Thyroid gland (tissue), 4 donors: ENCODE data around the gene FADS6. TPM values are rescaled to one million over a fixed set of nuclear protein-coding genes. Genes with fewer than 3 reads are reported as not detected.

ENCODE experiments used
- DNase-seq, 2 donors: peaks; one replicate each; pipeline ENCODE4 v3.0.0-alpha.2; 2019
- H3K27ac ChIP-seq, 3 donors: fragments of 200-600 bp; sonication (generic); 1 replicate in 2 of 3; 2 replicates in 1 of 3; pipeline ENCODE4 v1.5.1; 2016 to 2019; ENCODE audit warnings: mild to moderate bottlenecking in 1 of 3, moderate library complexity in 1 of 3
- H3K27me3 ChIP-seq: fragments of 200-600 bp; sonication (generic); one replicate; pipeline ENCODE4 v1.5.1; 2019
- H3K36me3 ChIP-seq, 2 donors: fragments of 200-600 bp; sonication (generic); one replicate each; pipeline ENCODE4 v1.5.1; 2016 to 2019
- H3K4me1 ChIP-seq, 2 donors: fragments of 200-600 bp; sonication (generic); one replicate each; pipeline ENCODE4 v1.5.1; 2017 to 2019
- H3K4me3 ChIP-seq, 3 donors: fragments of 200-600 bp; sonication (generic); replicated peaks in 1 of 3; 1 replicate in 2 of 3; 2 replicates in 1 of 3; pipeline ENCODE4 v1.5.1; 2016; ENCODE audit warnings: mild to moderate bottlenecking in 1 of 3
- H3K9me3 ChIP-seq: fragments of 200-600 bp; sonication (generic); one replicate; pipeline ENCODE4 v1.5.1; 2017
- POLR2A ChIP-seq, 2 donors: fragments of 450-650 bp; IDR thresholded peaks; one replicate each; pipeline ENCODE4 v1.6.1; 2017; ENCODE audit warnings: antibody characterized with exemption in 2 of 2, mild to moderate bottlenecking in 2 of 2, moderate library complexity in 1 of 2
- WGBS, 2 donors: methylation state at CpG; one replicate each; pipeline ENCODE4 v1.1.5; 2017; 5-methylcytosine and 5-hydroxymethylcytosine counted together
- intact Hi-C: fragments of 100-400 bp; cut with DNase I; formaldehyde crosslinking; loops from one replicate; pipeline ENCODE4 v1.15.1; 2023
- total RNA-seq, 4 donors: library from RNA; depleted of rRNA; stranded (reverse); fragments of >200 nt; gene quantifications; one replicate each; pipeline ENCODE4 v1.2.3, GENCODE V29; 2016
- TF ChIP-seq, protein P1 (sequence below), 6 experiments: fragments of 200-600 bp in 3 of 6; fragments of 450-650 bp in 3 of 6; sonication (generic) in 3 of 6; IDR thresholded peaks; one replicate each; pipeline ENCODE4 v1.5.1; 2016 to 2019; ENCODE audit warnings: antibody characterized with exemption in 6 of 6, mild to moderate bottlenecking in 2 of 6, inconsistent platforms in 1 of 6, moderate library complexity in 1 of 6

The FADS6 gene
- total RNA-seq, 4 donors from 2014 or later: not detected

DNA sequence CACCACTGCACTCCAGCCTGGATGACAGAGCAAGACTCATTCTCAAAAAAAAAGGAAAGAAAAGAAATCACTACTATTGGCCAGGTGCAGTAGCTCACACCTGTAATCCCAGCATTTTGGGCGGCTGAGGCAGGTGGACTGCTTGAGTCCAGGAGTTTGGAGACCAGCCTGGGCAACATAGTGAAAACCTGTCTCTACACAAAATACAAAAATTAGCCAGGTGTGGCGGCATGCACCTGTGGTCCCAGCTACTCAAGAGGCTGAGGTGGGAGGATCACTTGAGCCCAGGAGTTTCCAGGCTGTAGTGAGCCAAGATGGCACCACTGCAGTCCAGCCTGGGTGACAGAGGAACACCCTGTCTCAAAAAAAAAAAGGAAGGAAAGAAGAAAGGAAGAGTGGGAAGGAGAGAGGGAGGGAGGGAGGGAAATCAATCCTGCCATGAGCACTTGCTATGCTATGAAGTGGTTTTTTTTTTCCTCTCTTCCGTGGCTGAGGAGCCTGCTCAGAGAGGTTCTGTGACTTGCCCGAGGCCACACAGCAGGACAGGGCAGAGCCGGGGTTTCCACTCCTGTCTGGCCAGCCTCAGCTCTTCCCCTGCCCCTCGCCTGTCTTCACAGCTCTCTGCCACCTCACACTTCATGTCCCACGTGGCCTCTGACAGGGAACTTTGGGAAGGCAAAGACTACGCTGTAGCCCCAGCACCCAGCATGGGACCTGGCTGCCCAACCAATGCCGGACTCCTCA, 44.6 kb downstream of the FADS6 start:
- Histone ChIP-seq H3K9me3 (no peaks in the 10 kb centered on the region), H3K36me3 (peaks cover 0 to 4% of the 10 kb centered on the region in 2 donors), H3K27ac (no peak overlapping the region), H3K4me1 (peaks cover 10 to 26% of the 10 kb centered on the region in 2 donors), H3K27me3 (no peaks in the 10 kb centered on the region), H3K4me3 (no peak overlapping the region)
- intact Hi-C loops: no loop called here
- no peak for TF ChIP-seq POLR2A (IDR thresholded peaks at IDR 0.05)
- TF ChIP-seq, protein P1, sequence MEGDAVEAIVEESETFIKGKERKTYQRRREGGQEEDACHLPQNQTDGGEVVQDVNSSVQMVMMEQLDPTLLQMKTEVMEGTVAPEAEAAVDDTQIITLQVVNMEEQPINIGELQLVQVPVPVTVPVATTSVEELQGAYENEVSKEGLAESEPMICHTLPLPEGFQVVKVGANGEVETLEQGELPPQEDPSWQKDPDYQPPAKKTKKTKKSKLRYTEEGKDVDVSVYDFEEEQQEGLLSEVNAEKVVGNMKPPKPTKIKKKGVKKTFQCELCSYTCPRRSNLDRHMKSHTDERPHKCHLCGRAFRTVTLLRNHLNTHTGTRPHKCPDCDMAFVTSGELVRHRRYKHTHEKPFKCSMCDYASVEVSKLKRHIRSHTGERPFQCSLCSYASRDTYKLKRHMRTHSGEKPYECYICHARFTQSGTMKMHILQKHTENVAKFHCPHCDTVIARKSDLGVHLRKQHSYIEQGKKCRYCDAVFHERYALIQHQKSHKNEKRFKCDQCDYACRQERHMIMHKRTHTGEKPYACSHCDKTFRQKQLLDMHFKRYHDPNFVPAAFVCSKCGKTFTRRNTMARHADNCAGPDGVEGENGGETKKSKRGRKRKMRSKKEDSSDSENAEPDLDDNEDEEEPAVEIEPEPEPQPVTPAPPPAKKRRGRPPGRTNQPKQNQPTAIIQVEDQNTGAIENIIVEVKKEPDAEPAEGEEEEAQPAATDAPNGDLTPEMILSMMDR (IDR thresholded peaks at IDR 0.05): no peak
- DNase-seq: peak; percentile 61 to 70
- WGBS, 2 donors: 64 to 69% methylated on average over 9 of the region's 9 CpGs

DNA sequence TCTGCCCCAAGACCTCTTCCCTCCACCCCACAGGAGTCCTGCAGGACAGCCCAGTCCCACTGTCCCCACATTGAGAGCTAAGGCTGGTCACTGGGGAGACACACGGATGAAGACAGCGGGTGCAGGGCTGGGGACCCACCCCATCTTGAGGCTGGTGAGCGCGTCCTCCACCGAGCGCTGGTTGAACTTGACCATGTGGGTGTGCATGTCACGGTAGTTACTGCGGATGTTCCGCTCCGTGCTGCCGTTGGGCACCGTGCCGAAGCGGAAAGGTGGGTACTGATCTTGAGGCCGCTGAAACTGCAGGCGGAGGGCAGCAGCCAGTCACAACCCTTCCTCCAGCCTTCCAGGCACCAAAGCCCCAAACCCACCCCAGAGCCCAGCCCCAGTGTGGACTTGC, 46.8 kb downstream of the FADS6 start:
- H3K36me3 ChIP-seq: peaks cover 0 to 4% of the 10 kb centered on the region in 2 donors
- H3K27me3 ChIP-seq: no peaks in the 10 kb centered on the region
- no peak overlapping the region for H3K27ac ChIP-seq
- intact Hi-C loops: no loop called here
- H3K4me1 ChIP-seq: peaks cover 9 to 28% of the 10 kb centered on the region in 2 donors
- no peak for DNase-seq
- H3K4me3 ChIP-seq: no peak overlapping the region
- WGBS, 2 donors: 93 to 94% methylated on average over 11 to 16 of the region's 16 CpGs
- H3K9me3 ChIP-seq: no peaks in the 10 kb centered on the region
- no peak for TF ChIP-seq POLR2A (IDR thresholded peaks at IDR 0.05)
- TF ChIP-seq, protein P1 (IDR thresholded peaks at IDR 0.05): no peak

DNA sequence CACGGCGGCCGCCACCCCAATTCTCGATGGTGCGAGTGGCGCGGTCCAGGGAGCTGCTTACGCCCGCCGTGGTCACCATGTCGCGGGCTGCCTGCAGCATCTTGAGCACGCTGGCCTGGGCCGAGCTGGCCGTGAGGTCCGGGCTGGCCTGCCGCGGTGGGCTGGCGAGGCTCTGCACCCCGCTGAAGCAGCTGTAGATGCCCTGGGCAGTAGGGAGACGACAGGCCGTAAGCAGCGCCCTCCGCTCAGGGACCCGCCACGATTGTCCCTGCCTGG, 50.1 kb downstream of the FADS6 start:
- intact Hi-C loops: no loop called here
- Histone ChIP-seq H3K27ac (peak overlapping the region in 2 of 3 donors; percentile 45 to 82), H3K9me3 (no peaks in the 10 kb centered on the region), H3K4me1 (peaks cover 22 to 35% of the 10 kb centered on the region in 2 donors), H3K27me3 (no peaks in the 10 kb centered on the region), H3K36me3 (peaks cover 0 to 4% of the 10 kb centered on the region in 2 donors), H3K4me3 (peak overlapping the region in 1 of 3 donors; percentile 36)
- TF ChIP-seq, protein P1 (IDR thresholded peaks at IDR 0.05): no peak
- TF ChIP-seq POLR2A (IDR thresholded peaks at IDR 0.05): no peak
- no peak for DNase-seq
- 53 to 64% methylated on average over 13 to 19 of the region's 26 CpGs for WGBS, 2 donors

DNA sequence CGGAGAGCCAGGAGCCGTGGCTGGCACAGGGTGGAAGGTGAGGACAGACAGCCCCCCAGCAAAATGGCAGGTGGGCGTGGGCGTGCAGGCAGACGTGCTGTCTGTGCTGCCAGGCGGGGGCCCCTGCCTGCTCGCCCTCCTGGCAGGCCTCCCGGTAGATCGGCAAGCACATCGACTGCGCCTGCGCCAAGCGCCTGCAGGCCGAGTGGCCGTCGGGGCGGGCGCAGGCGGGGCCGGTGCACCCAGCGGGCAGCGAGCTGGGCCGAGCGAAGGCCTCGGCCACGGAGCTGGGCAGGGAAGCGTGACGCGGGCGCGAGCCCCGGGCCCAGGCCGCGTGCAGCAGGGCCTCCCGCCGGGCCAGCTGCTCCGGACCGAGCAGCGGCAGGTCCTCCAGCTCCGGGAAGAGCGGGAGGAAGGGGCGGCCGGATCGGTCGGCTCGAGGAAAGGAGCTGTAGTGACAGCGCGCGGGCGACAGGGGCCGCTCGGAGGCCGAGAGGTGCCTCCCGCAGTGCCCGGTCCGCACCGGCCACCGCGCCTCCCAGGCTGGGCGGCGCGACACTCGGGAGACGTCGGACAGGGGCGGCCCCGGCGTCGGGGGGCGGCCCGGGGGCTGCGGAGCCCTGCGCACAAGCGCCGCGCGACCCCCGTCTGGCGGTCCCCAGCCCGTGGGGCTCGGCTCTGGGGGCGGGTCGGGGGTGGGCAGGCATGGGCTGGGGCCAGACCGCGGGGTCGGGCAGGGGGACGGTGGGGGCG, 50.7 kb downstream of the FADS6 start:
- Histone ChIP-seq H3K9me3 (no peaks in the 10 kb centered on the region), H3K27ac (peak overlapping the region; percentile 78 to 92 (median 82)), H3K4me3 (peak overlapping the region in 1 of 3 donors; percentile 36), H3K4me1 (peaks cover 22 to 37% of the 10 kb centered on the region in 2 donors), H3K27me3 (no peaks in the 10 kb centered on the region), H3K36me3 (peaks cover 0 to 4% of the 10 kb centered on the region in 2 donors)
- 3% methylated on average over 11 of the region's 88 CpGs; no CpG with 5 or more reads in 1 of the 2 donors for WGBS, 2 donors
- peak; percentile 94 to 96 for DNase-seq
- intact Hi-C loops: no loop called here
- peak in 1 of 2 donors; percentile 42 for TF ChIP-seq POLR2A (IDR thresholded peaks at IDR 0.05)
- TF ChIP-seq, protein P1 (IDR thresholded peaks at IDR 0.05): peak in 5 of 6 experiments; percentile 33 to 91 (median 69)
